ENCODE measurements around the gene TMUB2. TPM values are rescaled to one million over a fixed set of nuclear protein-coding genes. Genes with fewer than 3 reads are reported as not detected.
A peak's percentile ranks its signal among the peaks of the same experiment; 100 is the strongest.

The TMUB2 gene
- total and polyA plus RNA-seq, 2 of the 13 experiments (the other 11 are each of a cell fraction or from before 2014, with no cell fraction given): 26.9 to 50.8 TPM

DNA sequence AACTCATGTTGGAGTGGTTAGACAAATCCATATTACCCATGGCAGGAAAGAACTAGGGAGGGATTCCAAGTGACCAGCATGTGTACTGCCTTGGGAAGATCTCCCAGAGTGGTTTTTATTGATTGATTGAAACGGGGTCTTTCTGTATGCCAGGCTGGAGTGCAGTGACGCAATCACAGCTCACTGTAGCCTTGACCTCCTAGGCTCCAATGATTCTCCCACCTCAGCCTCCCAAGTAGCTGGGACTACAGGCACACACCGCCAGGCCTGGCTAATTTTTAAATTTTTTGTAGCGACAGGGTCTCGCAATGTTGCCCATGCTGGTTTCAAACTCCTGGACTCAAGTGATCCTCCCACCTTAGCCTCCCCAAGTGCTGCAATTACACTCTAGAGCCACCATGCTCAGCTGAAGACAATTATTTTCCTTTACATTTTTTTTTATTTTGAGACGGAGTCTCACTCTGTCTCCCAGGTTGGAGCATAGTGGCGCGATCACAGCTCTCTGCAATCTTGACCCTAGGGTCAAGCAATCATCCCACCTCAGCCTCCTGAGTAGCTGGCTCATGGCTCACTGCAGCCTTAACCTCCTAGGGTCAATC, 2.5 kb upstream of the TMUB2 start:
- ChIA-PET POLR2A (interaction anchor here (0.6 to 5.2 kb wide), 7 partner anchors 14 to 132 kb away, joined by 3 to 71 read pairs (median 7); partner anchors contain the start of genes ASB16 and ATXN7L3), CTCF (ENCODE audit: low intra/inter-chr PET ratio, low total read pairs) (no interaction called here)
- in situ Hi-C loops (cut with HindIII; ENCODE audit: extremely low pct_ligation_motif_present, low pct_unique_long_range_greater_than_20kb) (loop anchor here (10.0 kb wide), 1 partner anchor 60 kb away; no protein-coding TSS in a partner anchor), intact Hi-C loops (cut with micrococcal nuclease; ENCODE audit: unreplicated experiment) (no loop called here)
- Histone ChIP-seq H3K4me3 (replicated peaks in 1 of 3; ENCODE audit: insufficient read depth in 1 of 3, low read depth in 2 of 3, low read length in 3 of 3) (no peak overlapping the region), H4K20me1 (ENCODE audit: insufficient read depth, low read length) (peaks cover 5% of the 10 kb centered on the region; the same call in 1 of the 2 replicates), H3K4me1 (ENCODE audit: insufficient read depth, low read length) (peaks cover 57% of the 10 kb centered on the region), H3K79me2 (ENCODE audit: insufficient read depth, low read length) (peaks cover 30% of the 10 kb centered on the region), H3K4me2 (ENCODE audit: low read depth, low read length) (peak overlapping the region; percentile 72), H3K36me3 (replicated peaks in 1 of 2; ENCODE audit: control insufficient read depth in 1 of 2, insufficient read depth in 2 of 2, low read length in 2 of 2) (peaks cover 3 to 19% of the 10 kb centered on the region in 2 experiments; a peak in 4 of 5 replicates), H3K27ac (ENCODE audit: extremely low read length, insufficient read depth, low read length) (peak overlapping the region; percentile 87), H3K27me3 (ENCODE audit: control insufficient read depth in 1 of 2, insufficient read depth in 2 of 2, low read length in 2 of 2) (no peaks in the 10 kb centered on the region; a peak in 1 of 5 replicates), H3K9ac (ENCODE audit: insufficient read depth, low read depth, low read length) (peak overlapping the region; percentile 90; the same call in 1 of the 2 replicates), H3K9me3 (ENCODE audit: low read length) (no peaks in the 10 kb centered on the region), H2AFZ (ENCODE audit: low read length) (no peak overlapping the region)
- no TSS peak for BruUV-seq (replicated peaks)
- DNase-seq (ENCODE audit: low spot score): no peak
- ATAC-seq: no peak
- WGBS (ENCODE audit: low lambda C conversion rate): 62% methylated on average over 8 of the region's 8 CpGs
- FAIRE-seq: no peak
- TF ChIP-seq ARID4A (CRISPR knock-in tag; IDR thresholded peaks at IDR 0.05; ENCODE audit: borderline replicate concordance) (no peak), ZHX1 (CRISPR knock-in tag; IDR thresholded peaks at IDR 0.05; ENCODE audit: low read depth) (no peak), HNF4G (IDR thresholded peaks at IDR 0.05; ENCODE audit: borderline replicate concordance, low read depth, low read length) (peak; percentile 18; the same call in 1 of the 2 replicates), HNF4G (CRISPR knock-in tag; IDR thresholded peaks at IDR 0.05; ENCODE audit: borderline replicate concordance, low read depth) (no peak), PBX2 (CRISPR knock-in tag; IDR thresholded peaks at IDR 0.05) (no peak), SOX13 (IDR thresholded peaks at IDR 0.05) (no peak), SOX13 (CRISPR knock-in tag; conservative IDR thresholded peaks at IDR 0.05 in 1 of 2, IDR thresholded peaks at IDR 0.05 in 1 of 2) (0 out of 4 replicates have a peak, but pooled peaks of 1 of the 2 experiments have one; percentile 22), MED1 (CRISPR knock-in tag; IDR thresholded peaks at IDR 0.05) (peak; percentile 27; the same call in 1 of the 2 replicates), RFX1 (IDR thresholded peaks at IDR 0.05) (no peak), POGZ (CRISPR knock-in tag; IDR thresholded peaks at IDR 0.05) (peak; percentile 31; the same call in 1 of the 2 replicates), SIN3B (IDR thresholded peaks at IDR 0.05; ENCODE audit: low read length) (no peak), ZBTB7B (CRISPR knock-in tag; IDR thresholded peaks at IDR 0.05) (peak; percentile 83), SRSF4 (IDR thresholded peaks at IDR 0.05; ENCODE audit: low read depth, low read length, poor library complexity, severe bottlenecking) (no peak)
- TF ChIP-seq, protein P1, sequence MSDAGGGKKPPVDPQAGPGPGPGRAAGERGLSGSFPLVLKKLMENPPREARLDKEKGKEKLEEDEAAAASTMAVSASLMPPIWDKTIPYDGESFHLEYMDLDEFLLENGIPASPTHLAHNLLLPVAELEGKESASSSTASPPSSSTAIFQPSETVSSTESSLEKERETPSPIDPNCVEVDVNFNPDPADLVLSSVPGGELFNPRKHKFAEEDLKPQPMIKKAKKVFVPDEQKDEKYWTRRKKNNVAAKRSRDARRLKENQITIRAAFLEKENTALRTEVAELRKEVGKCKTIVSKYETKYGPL (CRISPR knock-in tag; IDR thresholded peaks at IDR 0.05): no peak

Data from HepG2 (cell line).